Measurements from ENCODE around the gene WNT1.

DNA sequence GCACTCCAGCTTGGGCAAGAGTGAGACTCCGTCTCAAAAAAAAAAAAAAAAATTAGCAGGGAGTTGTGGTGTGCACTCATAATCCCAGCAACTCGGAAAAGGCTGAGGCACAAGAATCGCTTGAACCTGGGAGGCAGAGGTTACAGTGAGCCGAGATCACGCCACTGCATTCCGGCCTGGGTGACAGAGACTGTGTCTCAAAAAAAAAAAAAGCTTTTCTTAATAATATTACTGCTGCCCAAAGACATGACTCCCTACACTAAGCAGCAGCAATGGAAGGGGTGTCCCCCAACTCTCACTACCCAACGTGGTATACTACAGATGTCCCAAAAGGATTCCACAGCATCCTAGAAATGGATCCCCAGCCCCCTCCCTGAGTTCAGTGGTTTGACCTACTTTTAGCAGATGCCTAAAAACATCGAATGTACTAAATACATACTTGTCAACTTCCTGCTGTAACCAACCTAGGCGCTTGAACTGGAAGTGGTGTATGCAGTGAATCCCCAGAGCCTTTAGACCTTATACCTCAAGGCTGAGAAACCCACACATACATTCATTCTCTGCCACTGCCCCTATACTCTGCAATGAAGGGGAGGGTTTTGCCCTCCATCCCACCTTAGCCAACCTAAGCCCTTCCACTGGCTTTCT is 44.3 kb upstream of the WNT1 start:
- TF ChIP-seq EZH2phosphoT487 (IDR thresholded peaks at IDR 0.05; ENCODE audit: low read length) (no peak), EZH2 (optimal IDR thresholded peaks at IDR 0.05; ENCODE audit: low read depth, low read length) (no peak)
